ENCODE measurements around the gene DNMT3L. TPM values are rescaled to one million over a fixed set of nuclear protein-coding genes. Genes with fewer than 3 reads are reported as not detected.

DNMT3L gene
- total and polyA plus RNA-seq, 11 donors = not detected

DNA sequence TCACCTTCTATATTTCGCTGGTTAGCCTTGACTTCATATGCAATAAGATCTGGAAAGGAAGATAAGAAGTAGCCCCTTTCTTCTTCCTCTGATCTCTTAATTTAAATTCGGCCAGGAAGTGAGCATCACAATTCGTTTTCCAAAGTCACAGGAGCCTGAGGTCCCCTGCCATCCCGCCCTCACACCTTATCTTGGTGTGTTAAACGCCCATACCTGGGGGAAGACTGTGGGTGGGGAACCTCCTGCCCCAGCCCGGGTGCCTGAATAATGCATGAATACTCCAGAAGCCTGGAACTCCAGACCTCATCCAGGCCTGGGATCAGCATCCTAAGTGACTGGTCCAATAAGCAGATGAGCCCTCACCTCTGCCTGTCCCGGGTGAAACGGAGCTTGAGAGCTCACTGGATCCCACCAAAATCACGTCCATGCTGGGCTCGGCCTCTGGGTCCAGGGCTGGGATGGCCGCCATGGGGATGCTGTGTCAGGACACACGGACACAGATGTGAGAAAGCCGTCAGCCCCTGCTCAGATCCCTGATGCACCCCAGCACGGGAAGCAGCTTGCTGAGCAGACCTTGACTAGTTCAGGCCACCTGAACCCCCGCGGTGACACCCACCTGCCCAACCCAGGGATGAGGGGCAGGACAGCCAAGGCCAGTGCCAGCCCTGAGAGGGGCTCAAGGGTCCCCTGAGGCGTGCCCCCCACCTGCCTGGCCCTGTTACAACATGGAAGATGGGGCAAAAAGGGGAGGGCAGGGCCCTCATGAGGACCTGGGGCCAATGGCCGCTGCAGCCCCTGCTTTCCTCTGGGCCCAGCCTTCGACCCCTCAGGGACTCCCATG, 686 bp downstream of the DNMT3L start:
- TF ChIP-seq POLR2A (IDR thresholded peaks at IDR 0.05) = no peak
- TF ChIP-seq, protein P1, sequence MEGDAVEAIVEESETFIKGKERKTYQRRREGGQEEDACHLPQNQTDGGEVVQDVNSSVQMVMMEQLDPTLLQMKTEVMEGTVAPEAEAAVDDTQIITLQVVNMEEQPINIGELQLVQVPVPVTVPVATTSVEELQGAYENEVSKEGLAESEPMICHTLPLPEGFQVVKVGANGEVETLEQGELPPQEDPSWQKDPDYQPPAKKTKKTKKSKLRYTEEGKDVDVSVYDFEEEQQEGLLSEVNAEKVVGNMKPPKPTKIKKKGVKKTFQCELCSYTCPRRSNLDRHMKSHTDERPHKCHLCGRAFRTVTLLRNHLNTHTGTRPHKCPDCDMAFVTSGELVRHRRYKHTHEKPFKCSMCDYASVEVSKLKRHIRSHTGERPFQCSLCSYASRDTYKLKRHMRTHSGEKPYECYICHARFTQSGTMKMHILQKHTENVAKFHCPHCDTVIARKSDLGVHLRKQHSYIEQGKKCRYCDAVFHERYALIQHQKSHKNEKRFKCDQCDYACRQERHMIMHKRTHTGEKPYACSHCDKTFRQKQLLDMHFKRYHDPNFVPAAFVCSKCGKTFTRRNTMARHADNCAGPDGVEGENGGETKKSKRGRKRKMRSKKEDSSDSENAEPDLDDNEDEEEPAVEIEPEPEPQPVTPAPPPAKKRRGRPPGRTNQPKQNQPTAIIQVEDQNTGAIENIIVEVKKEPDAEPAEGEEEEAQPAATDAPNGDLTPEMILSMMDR (IDR thresholded peaks at IDR 0.05) = no peak

DNA sequence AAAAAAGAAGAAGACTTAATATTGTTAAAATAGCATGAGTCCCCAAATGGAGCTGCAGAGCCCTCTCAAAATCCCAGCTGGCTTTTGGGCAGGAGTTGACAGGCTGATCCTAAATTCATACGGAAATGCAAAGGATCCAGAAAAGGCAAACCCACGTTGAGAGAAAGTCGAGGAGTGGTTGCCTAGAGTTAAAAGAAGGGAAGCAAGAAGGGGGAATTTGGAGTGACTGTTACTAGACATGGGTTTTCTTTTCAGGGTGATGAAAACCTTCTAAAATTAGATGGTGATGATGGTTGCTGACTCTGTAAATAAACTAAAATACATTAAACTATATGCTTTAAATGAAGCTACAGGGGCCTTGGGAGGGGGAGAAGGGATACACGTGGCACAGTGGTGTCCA, 1.6 kb downstream of the DNMT3L start:
- Histone ChIP-seq H3K27me3 (peaks cover 0 to 8% (median 0%) of the 10 kb centered on the region in 9 donors), H3K36me3 (no peaks in the 10 kb centered on the region)

More for the DNA sequence above, 686 bp downstream of the DNMT3L start:
- WGBS, 4 donors = 73 to 83% (median 78%) methylated on average over 16 to 19 of the region's 19 CpGs
- peaks cover 0 to 8% (median 0%) of the 10 kb centered on the region in 9 donors for H3K27me3 ChIP-seq
- H3K4me3 ChIP-seq = no peak overlapping the region
- ATAC-seq = no peak
- no peaks in the 10 kb centered on the region for H3K36me3 ChIP-seq
- peaks cover 0 to 11% (median 1%) of the 10 kb centered on the region in 12 donors for H3K9me3 ChIP-seq
- H3K4me1 ChIP-seq = no peaks in the 10 kb centered on the region
- peak in 1 of 5 donors; percentile 34 for DNase-seq
- H3K27ac ChIP-seq = no peak overlapping the region
- intact Hi-C loops (cut with DNase I) = no loop called here

DNA sequence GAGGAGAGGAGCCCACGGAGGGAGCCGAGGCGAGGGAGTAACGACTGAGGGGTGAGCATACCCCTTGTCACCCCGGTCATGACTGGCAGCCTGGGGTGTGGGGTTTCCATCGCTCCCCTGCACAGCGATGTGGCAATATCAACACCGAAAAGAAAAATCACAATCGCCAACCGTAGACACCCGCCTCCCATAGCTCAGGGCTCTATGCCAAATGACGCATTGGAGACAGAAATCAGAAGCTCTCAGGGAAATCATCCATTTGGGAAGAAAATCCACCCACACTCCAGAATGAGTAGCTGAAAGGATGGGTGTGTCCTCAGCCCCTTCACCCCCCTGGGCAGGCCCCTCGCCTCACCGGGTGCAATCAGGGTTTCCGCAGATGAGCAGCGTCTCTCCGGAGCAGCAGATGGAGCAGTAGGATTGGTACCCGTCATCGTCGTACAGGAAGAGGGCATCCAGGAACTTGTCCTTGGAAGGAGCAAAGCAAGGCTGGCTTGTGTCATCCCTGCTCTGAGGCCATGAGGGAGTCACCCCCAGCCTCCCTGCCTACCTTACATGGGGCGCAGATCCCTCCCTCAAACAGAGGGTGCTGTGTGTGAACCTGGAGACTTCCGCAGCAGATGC, 2.5 kb downstream of the DNMT3L start:
- H3K27me3 ChIP-seq = peaks cover 0 to 8% (median 0%) of the 10 kb centered on the region in 9 donors
- TF ChIP-seq, protein P1 (IDR thresholded peaks at IDR 0.05) = no peak
- TF ChIP-seq POLR2A (IDR thresholded peaks at IDR 0.05) = no peak
- H3K27ac ChIP-seq = no peak overlapping the region
- no peaks in the 10 kb centered on the region for H3K36me3 ChIP-seq
- no peak overlapping the region for H3K4me3 ChIP-seq
- ATAC-seq = no peak
- H3K4me1 ChIP-seq = peaks cover 0 to 6% (median 0%) of the 10 kb centered on the region in 12 donors
- WGBS, 4 donors = 75 to 87% (median 80%) methylated on average over 22 of the region's 22 CpGs
- intact Hi-C loops (cut with DNase I) = no loop called here
- peaks cover 0 to 11% (median 1%) of the 10 kb centered on the region in 12 donors for H3K9me3 ChIP-seq
- DNase-seq = peak in 1 of 5 donors; percentile 40

More for the DNA sequence above, 1.6 kb downstream of the DNMT3L start:
- no peak for DNase-seq
- Histone ChIP-seq H3K27ac (no peak overlapping the region), H3K4me1 (no peaks in the 10 kb centered on the region), H3K9me3 (peaks cover 0 to 11% (median 1%) of the 10 kb centered on the region in 12 donors), H3K4me3 (no peak overlapping the region)
- 59 to 73% (median 67%) methylated on average over 4 of the region's 4 CpGs for WGBS, 4 donors
- intact Hi-C loops (cut with DNase I) = no loop called here
- TF ChIP-seq POLR2A (IDR thresholded peaks at IDR 0.05) = no peak
- TF ChIP-seq, protein P1 (IDR thresholded peaks at IDR 0.05) = no peak
- ATAC-seq = no peak
